Fibroblast of lung (primary cell): Measurements from ENCODE around the gene NFATC2. TPM values are rescaled to one million over a fixed set of nuclear protein-coding genes. Genes with fewer than 3 reads are reported as not detected.

Experiments used
- DNase-seq, 2 donors: peaks; one replicate each; pipeline versions ENCODE4 v3.0.0 to v3.0.0-alpha.2; 2010; ENCODE audit warnings: low read depth in 2 of 2
- H2AFZ ChIP-seq: 2 replicates; pipeline ENCODE4 v1.5.1; 2012; ENCODE audit warnings: low read length, control low read depth, inconsistent platforms
- H3K27ac ChIP-seq: 2 replicates; pipeline ENCODE4 v1.5.1; 2011; ENCODE audit warnings: low read length, control low read depth; ENCODE audit not compliant: insufficient read depth
- H3K27me3 ChIP-seq: 2 replicates; pipeline ENCODE4 v1.5.1; 2011; ENCODE audit warnings: mild to moderate bottlenecking, low read length; ENCODE audit not compliant: control insufficient read depth, insufficient read depth
- H3K36me3 ChIP-seq: 2 replicates; pipeline ENCODE4 v1.5.1; 2011; ENCODE audit warnings: low read length; ENCODE audit not compliant: control insufficient read depth, insufficient read depth
- H3K4me1 ChIP-seq: 2 replicates; pipeline ENCODE4 v1.5.1; 2011; ENCODE audit warnings: low read length; ENCODE audit not compliant: control insufficient read depth, insufficient read depth; ENCODE audit errors: extremely low read depth
- H3K4me2 ChIP-seq: 2 replicates; pipeline ENCODE4 v1.5.1; 2011; ENCODE audit warnings: low read length, control low read depth; ENCODE audit not compliant: insufficient read depth; ENCODE audit errors: extremely low read depth
- H3K4me3 ChIP-seq, 4 experiments: fragments of 200-600 bp in 1 of 4; sonication (generic) in 1 of 4; replicated peaks in 1 of 4; 2 replicates each; pipeline ENCODE4 v1.5.1; 2011 to 2016; ENCODE audit warnings: low read length in 4 of 4, low read depth in 3 of 4, mild to moderate bottlenecking in 3 of 4, control low read depth in 2 of 4, inconsistent platforms in 1 of 4, mixed read lengths in 1 of 4; ENCODE audit not compliant: insufficient read depth in 1 of 4; ENCODE audit errors: control extremely low read depth in 1 of 4
- H3K79me2 ChIP-seq: 2 replicates; pipeline ENCODE4 v1.5.1; 2012; ENCODE audit warnings: mild to moderate bottlenecking, low read length, inconsistent platforms; ENCODE audit not compliant: control insufficient read depth, insufficient read depth
- H3K9ac ChIP-seq: 2 replicates; pipeline ENCODE4 v1.5.1; 2011; ENCODE audit warnings: mild to moderate bottlenecking, low read length, control low read depth; ENCODE audit not compliant: insufficient read depth
- H3K9me3 ChIP-seq: 2 replicates; pipeline ENCODE4 v1.5.1; 2012; ENCODE audit warnings: low read depth, low read length; ENCODE audit not compliant: control insufficient read depth, insufficient read depth
- H4K20me1 ChIP-seq: 2 replicates; pipeline ENCODE4 v1.5.1; 2011; ENCODE audit warnings: low read length; ENCODE audit not compliant: control insufficient read depth, insufficient read depth; ENCODE audit errors: extremely low read depth
- EZH2 ChIP-seq: IDR thresholded peaks from 2 replicates; pipeline ENCODE4 v1.5.1; 2012; ENCODE audit warnings: low read length, control low read depth, mild to moderate bottlenecking; ENCODE audit errors: missing control alignments
- polyA plus RNA-seq, 2 donors: library from polyadenylated mRNA; depleted of rRNA in 1 of 2; stranded (reverse) in 1 of 2; unstranded in 1 of 2; fragments of >200 nt; gene quantifications; 2 replicates each; pipeline ENCODE4 v1.2.1, GENCODE V29; 2011 to 2012; ENCODE audit warnings: missing spikeins in 1 of 2
- total RNA-seq: library from RNA; depleted of rRNA; stranded (reverse); fragments of >200 nt; gene quantifications from 2 replicates; pipeline ENCODE4 v1.2.1, GENCODE V29; 2014
- TF ChIP-seq, protein P1 (sequence below), 2 donors: IDR thresholded peaks in 1 of 2; conservative IDR thresholded peaks in 1 of 2; 1 replicate in 1 of 2; 2 replicates in 1 of 2; pipeline ENCODE4 v1.5.1; 2011 to 2012; ENCODE audit warnings: low read length in 2 of 2, control low read depth in 1 of 2, inconsistent platforms in 1 of 2, low read depth in 1 of 2, mild to moderate bottlenecking in 1 of 2

Gene NFATC2
- total and polyA plus RNA-seq, 2 donors (not counting 1 experiment from before 2014, with no cell fraction given) = 0.50 to 1.2 TPM

DNA sequence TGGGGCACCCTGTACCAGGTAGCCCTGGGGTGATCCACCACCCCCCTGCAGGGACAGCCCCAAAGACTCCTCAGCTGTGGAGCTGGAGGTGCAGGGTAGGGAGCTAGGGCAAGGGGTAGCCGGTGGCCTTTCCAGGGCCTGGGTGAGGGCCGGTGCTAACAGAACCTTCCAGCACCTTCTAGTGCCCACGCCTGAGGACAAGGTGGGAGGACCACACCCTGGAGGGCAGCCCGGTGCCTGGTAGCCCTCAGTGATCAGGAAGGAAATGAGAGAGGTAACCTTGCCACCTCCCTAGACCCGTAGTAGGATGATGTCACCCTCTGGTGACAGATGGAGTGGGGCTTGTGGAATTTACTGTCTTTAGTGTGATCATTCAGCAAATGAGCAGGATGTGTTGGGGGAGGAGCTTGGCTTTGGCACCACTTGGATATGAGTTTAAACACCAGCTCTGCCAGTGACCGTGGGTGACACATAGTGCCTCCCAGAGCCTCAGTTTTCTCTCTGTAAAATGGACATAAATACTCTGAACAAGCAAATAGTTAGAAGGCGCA, 187.7 kb downstream of the NFATC2 start:
- Histone ChIP-seq H3K27me3 (no peaks in the 10 kb centered on the region), H3K36me3 (no peaks in the 10 kb centered on the region), H3K9ac (no peak overlapping the region), H3K27ac (peak overlapping the region; percentile 45), H2AFZ (no peak overlapping the region), H3K4me2 (no peak overlapping the region), H3K9me3 (no peaks in the 10 kb centered on the region), H4K20me1 (no peaks in the 10 kb centered on the region), H3K79me2 (no peaks in the 10 kb centered on the region), H3K4me1 (peaks cover 9% of the 10 kb centered on the region), H3K4me3 (no peak overlapping the region)
- peak in 1 of 2 donors; percentile 83 for DNase-seq
- TF ChIP-seq, protein P1, sequence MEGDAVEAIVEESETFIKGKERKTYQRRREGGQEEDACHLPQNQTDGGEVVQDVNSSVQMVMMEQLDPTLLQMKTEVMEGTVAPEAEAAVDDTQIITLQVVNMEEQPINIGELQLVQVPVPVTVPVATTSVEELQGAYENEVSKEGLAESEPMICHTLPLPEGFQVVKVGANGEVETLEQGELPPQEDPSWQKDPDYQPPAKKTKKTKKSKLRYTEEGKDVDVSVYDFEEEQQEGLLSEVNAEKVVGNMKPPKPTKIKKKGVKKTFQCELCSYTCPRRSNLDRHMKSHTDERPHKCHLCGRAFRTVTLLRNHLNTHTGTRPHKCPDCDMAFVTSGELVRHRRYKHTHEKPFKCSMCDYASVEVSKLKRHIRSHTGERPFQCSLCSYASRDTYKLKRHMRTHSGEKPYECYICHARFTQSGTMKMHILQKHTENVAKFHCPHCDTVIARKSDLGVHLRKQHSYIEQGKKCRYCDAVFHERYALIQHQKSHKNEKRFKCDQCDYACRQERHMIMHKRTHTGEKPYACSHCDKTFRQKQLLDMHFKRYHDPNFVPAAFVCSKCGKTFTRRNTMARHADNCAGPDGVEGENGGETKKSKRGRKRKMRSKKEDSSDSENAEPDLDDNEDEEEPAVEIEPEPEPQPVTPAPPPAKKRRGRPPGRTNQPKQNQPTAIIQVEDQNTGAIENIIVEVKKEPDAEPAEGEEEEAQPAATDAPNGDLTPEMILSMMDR (conservative IDR thresholded peaks at IDR 0.05 in 1 of 2, IDR thresholded peaks at IDR 0.05 in 1 of 2; ENCODE audit: low read depth in 1 of 2, low read length in 2 of 2) = no peak
- no peak for TF ChIP-seq EZH2

DNA sequence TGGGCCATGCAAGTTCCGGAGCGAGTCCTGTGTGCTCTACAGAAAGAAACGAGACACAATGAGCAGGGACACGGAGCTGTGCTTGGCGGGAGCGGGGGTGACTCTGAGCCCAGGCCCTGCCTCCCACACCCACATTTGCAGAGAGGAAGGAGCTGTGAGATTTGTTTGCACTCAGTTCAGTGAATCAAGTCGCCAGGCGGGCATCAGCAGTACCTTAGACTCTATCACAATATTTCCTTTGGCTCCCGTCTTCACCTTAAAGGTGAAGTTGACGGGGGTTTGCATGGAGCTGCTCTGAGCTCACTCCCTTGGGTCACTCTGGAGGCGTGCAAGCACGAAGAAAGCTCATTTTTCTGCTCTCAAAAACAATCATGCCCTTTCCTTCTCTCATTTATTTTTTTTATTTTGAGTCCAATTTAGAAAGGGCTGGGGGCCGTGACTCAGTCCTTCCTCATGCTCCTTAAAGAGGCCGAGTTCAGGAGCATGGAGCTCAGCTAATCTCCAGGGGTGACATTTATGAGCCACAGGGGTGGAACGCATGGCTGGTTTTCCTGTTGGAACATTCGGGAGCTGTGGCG, 188.2 kb downstream of the NFATC2 start:
- no peaks in the 10 kb centered on the region for H3K36me3 ChIP-seq
- no peak overlapping the region for H3K4me3 ChIP-seq
- H3K4me1 ChIP-seq = peaks cover 9% of the 10 kb centered on the region
- H3K4me2 ChIP-seq = no peak overlapping the region
- no peak overlapping the region for H3K9ac ChIP-seq
- H3K27me3 ChIP-seq = no peaks in the 10 kb centered on the region
- peak; percentile 51 to 88 for DNase-seq
- no peak overlapping the region for H2AFZ ChIP-seq
- H3K9me3 ChIP-seq = no peaks in the 10 kb centered on the region
- peak overlapping the region; percentile 45 for H3K27ac ChIP-seq
- TF ChIP-seq, protein P1 (conservative IDR thresholded peaks at IDR 0.05 in 1 of 2, IDR thresholded peaks at IDR 0.05 in 1 of 2; ENCODE audit: low read depth in 1 of 2, low read length in 2 of 2) = no peak
- TF ChIP-seq EZH2 = no peak
- H3K79me2 ChIP-seq = no peaks in the 10 kb centered on the region
- H4K20me1 ChIP-seq = no peaks in the 10 kb centered on the region

DNA sequence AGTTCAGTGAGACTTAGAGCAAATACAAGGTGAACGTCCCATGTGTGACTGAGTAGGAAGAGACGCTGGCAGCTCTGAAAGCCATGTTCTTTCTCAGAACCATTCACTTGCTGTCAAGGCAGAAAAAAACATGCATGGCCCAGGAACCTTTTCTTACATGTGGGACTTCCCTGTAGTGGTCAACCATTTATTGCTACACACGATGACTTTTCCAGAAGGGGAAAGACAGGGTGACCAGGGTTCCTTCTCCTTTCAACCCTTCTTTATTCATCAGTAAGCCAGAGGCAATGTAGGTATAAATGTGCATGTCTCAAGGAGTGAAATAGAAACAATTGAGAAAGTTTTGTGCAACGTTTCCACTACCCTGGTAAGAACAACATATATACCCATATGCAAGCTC, 189.0 kb downstream of the NFATC2 start:
- Histone ChIP-seq H3K36me3 (no peaks in the 10 kb centered on the region), H3K4me3 (no peak overlapping the region), H3K9ac (no peak overlapping the region), H3K9me3 (no peaks in the 10 kb centered on the region), H3K79me2 (no peaks in the 10 kb centered on the region), H3K27ac (no peak overlapping the region), H3K4me2 (no peak overlapping the region), H2AFZ (no peak overlapping the region), H3K27me3 (no peaks in the 10 kb centered on the region), H3K4me1 (peaks cover 9% of the 10 kb centered on the region), H4K20me1 (no peaks in the 10 kb centered on the region)
- no peak for DNase-seq
- no peak for TF ChIP-seq EZH2
- TF ChIP-seq, protein P1 (conservative IDR thresholded peaks at IDR 0.05 in 1 of 2, IDR thresholded peaks at IDR 0.05 in 1 of 2; ENCODE audit: low read depth in 1 of 2, low read length in 2 of 2) = no peak
